K562 (cell line): ENCODE results near the gene RAI1. TPM values are rescaled to one million over a fixed set of nuclear protein-coding genes. Genes with fewer than 3 reads are reported as not detected.
A peak's percentile ranks its signal among the peaks of the same experiment; 100 is the strongest.

Experiments
- ATAC-seq: fragments of 200-7000 bp; cut with Tn5 transposase; 3 replicates; pipeline ENCODE4 v1.9.1; 2020; ENCODE audit warnings: moderate library complexity
- BruUV-seq: library from RNA; stranded (reverse); fragments of 400-500 nt; replicated peaks from 2 replicates; lab custom pipeline; 2021; lab: Mats Ljungman, UMichigan
- CTCF ChIA-PET: fragments of 300-600 bp; formaldehyde crosslinking; extraction: SDS; loops from one replicate; lab custom pipeline; 2021; ENCODE audit warnings: low intra/inter-chr PET ratio; lab: Yijun Ruan, JAX
- POLR2A ChIA-PET: fragments of 300-600, 350-650 bp; sonication (Branson Sonifier 250); formaldehyde crosslinking; extraction: SDS; loops from one replicate; lab custom pipeline; 2021; ENCODE audit warnings: antibody characterized with exemption, inconsistent platforms; lab: Yijun Ruan, JAX
- DNase-seq, 4 experiments: peaks; one replicate each; pipeline versions ENCODE4 v3.0.0 to v3.0.0-alpha.2; 2011 to 2018; ENCODE audit warnings: low spot score in 3 of 4, mixed read lengths in 3 of 4; ENCODE audit errors: extremely low read depth in 1 of 4
- FAIRE-seq: peaks from 2 replicates; lab custom pipeline; 2011; peaks lifted over from hg19 to GRCh38; lab: Jason Lieb, UNC
- H2AFZ ChIP-seq: 2 replicates; pipeline ENCODE4 v1.6.0; 2011; ENCODE audit warnings: low read depth, low read length, control low read depth, inconsistent platforms
- H3K27ac ChIP-seq: fragments of 200-600 bp; 3 replicates; pipeline ENCODE4 v1.8.0; 2011; ENCODE audit warnings: low read depth, mild to moderate bottlenecking, control low read depth, inconsistent platforms, low read length, moderate library complexity, mixed read lengths; ENCODE audit errors: extremely low read depth
- H3K27me3 ChIP-seq, 2 experiments: fragments of 300-600 bp in 1 of 2; 2 replicates in 1 of 2; 3 replicates in 1 of 2; pipeline versions ENCODE4 v1.6.0 to v1.8.0; 2011; ENCODE audit warnings: inconsistent platforms in 2 of 2, low read length in 2 of 2, mild to moderate bottlenecking in 1 of 2, mixed read lengths in 1 of 2, moderate library complexity in 1 of 2; ENCODE audit not compliant: control insufficient read depth in 2 of 2, insufficient read depth in 2 of 2
- H3K36me3 ChIP-seq: fragments of 300-600 bp; 3 replicates; pipeline ENCODE4 v1.8.0; 2011; ENCODE audit warnings: mild to moderate bottlenecking, low read length, inconsistent platforms; ENCODE audit not compliant: control insufficient read depth, insufficient read depth
- H3K4me1 ChIP-seq, 2 experiments: fragments of 200-600 bp in 1 of 2; replicated peaks in 1 of 2; 2 replicates in 1 of 2; 3 replicates in 1 of 2; pipeline versions ENCODE4 v1.5.1 to v1.8.0; 2011; ENCODE audit warnings: inconsistent platforms in 2 of 2, low read length in 2 of 2, mild to moderate bottlenecking in 1 of 2, mixed read lengths in 1 of 2, moderate library complexity in 1 of 2; ENCODE audit not compliant: control insufficient read depth in 2 of 2, insufficient read depth in 2 of 2
- H3K4me2 ChIP-seq: 2 replicates; pipeline ENCODE4 v1.6.1; 2011; ENCODE audit warnings: low read length, control low read depth, inconsistent platforms, mixed read lengths; ENCODE audit not compliant: insufficient read depth
- H3K4me3 ChIP-seq: fragments of 200-600 bp; sonication (generic), shearing (Covaris generic); 2 replicates; pipeline ENCODE4 v1.5.1; 2016; ENCODE audit warnings: control low read depth, inconsistent platforms
- H3K79me2 ChIP-seq: fragments of 200-600 bp; 3 replicates; pipeline ENCODE4 v1.8.0; 2011; ENCODE audit warnings: low read length, inconsistent platforms; ENCODE audit not compliant: control insufficient read depth, insufficient read depth
- H3K9ac ChIP-seq, 2 experiments: 2 replicates each; pipeline versions ENCODE4 v1.6.0 to v1.6.1; 2011; ENCODE audit warnings: low read depth in 2 of 2, low read length in 2 of 2, control low read depth in 1 of 2, inconsistent platforms in 1 of 2, mild to moderate bottlenecking in 1 of 2, mixed read lengths in 1 of 2; ENCODE audit not compliant: insufficient read depth in 1 of 2
- H3K9me1 ChIP-seq: one replicate; pipeline ENCODE4 v1.6.0; 2011; ENCODE audit warnings: inconsistent platforms, mild to moderate bottlenecking, low read length, moderate library complexity; ENCODE audit not compliant: control insufficient read depth, insufficient read depth
- H3K9me3 ChIP-seq: replicated peaks from 2 replicates; pipeline ENCODE4 v1.5.1; 2011; ENCODE audit warnings: low read depth, low read length, inconsistent platforms; ENCODE audit not compliant: control insufficient read depth, insufficient read depth
- H4K20me1 ChIP-seq: replicated peaks from 2 replicates; pipeline ENCODE4 v1.6.1; 2011; ENCODE audit warnings: low read length, inconsistent platforms, mixed read lengths; ENCODE audit not compliant: control insufficient read depth, insufficient read depth
- ARHGAP35 ChIP-seq: fragments of 450-650 bp; IDR thresholded peaks from 2 replicates; pipeline ENCODE4 v1.6.1; 2018; ENCODE audit not compliant: partially characterized antibody
- CBX3 ChIP-seq, 2 experiments: IDR thresholded peaks; 1 replicate in 1 of 2; 2 replicates in 1 of 2; pipeline ENCODE4 v1.6.1; 2012; ENCODE audit warnings: inconsistent platforms in 2 of 2, low read length in 2 of 2, borderline replicate concordance in 1 of 2, control low read depth in 1 of 2
- GABPB1 ChIP-seq: sonication (generic); formaldehyde crosslinking; IDR thresholded peaks from 2 replicates; pipeline ENCODE4 v1.8.0; 2022; ENCODE audit warnings: mild to moderate bottlenecking, missing genetic modification reagents
- PCBP1 ChIP-seq: fragments of 200-400 bp; formaldehyde crosslinking; IDR thresholded peaks from 2 replicates; pipeline ENCODE4 v1.6.1; 2018; ENCODE audit warnings: mild to moderate bottlenecking, low read depth, low read length; ENCODE audit not compliant: poor library complexity, severe bottlenecking
- POLR2G ChIP-seq: fragments of 200-400 bp; formaldehyde crosslinking; IDR thresholded peaks from 2 replicates; pipeline ENCODE4 v1.6.1; 2017; ENCODE audit warnings: low read depth, mild to moderate bottlenecking, antibody characterized with exemption, low read length, moderate library complexity
- PTBP1 ChIP-seq: fragments of 200-400 bp; formaldehyde crosslinking; IDR thresholded peaks from 2 replicates; pipeline ENCODE4 v1.6.1; 2017; ENCODE audit warnings: low read depth, low read length
- U2AF2 ChIP-seq: fragments of 200-400 bp; formaldehyde crosslinking; optimal IDR thresholded peaks from 2 replicates; pipeline ENCODE3; 2017; ENCODE audit warnings: low read depth, mild to moderate bottlenecking, low read length
- XRCC4 ChIP-seq: IDR thresholded peaks from one replicate; pipeline ENCODE4 v1.6.1; 2011; ENCODE audit not compliant: insufficient read depth, insufficient read length; ENCODE audit errors: extremely low read depth
- ZNF79 ChIP-seq: fragments of 250-450 bp; sonication (Bioruptor Pico); IDR thresholded peaks from 2 replicates; pipeline ENCODE4 v1.4.0; 2020; ENCODE audit warnings: low read depth, mild to moderate bottlenecking, moderate library complexity
- WGBS: fragments of 100-300 bp; shearing (Covaris generic); methylation state at CpG from one replicate; pipeline ENCODE4 v1.1.6; 2016; ENCODE audit warnings: low coverage, mixed read lengths; ENCODE audit not compliant: insufficient coverage; ENCODE audit errors: missing lambda C conversion rate; 5-methylcytosine and 5-hydroxymethylcytosine counted together
- in situ Hi-C: fragments of 300-500 bp; cut with MboI; formaldehyde crosslinking; loops from 4 replicates; pipeline ENCODE4 v1.15.0; 2018; ENCODE audit warnings: inconsistent platforms, mixed read lengths
- intact Hi-C: fragments of 100-400 bp; cut with micrococcal nuclease; formaldehyde crosslinking; loops from 2 replicates; pipeline ENCODE4 v1.14.2; 2022
- polyA plus RNA-seq, 8 experiments: library from polyadenylated mRNA; depleted of rRNA in 4 of 8; stranded (reverse) in 5 of 8; unstranded in 3 of 8; fragments of >200 nt; fragmentation: Nextera tagmentation in 2 of 8; fragmentation: Illumina TruSeq in 1 of 8; extraction: Ambion mirVana in 2 of 8; extraction: Trizol in 1 of 8; gene quantifications; 2 replicates each; pipeline versions ENCODE4 v1.2.1 to v1.2.3, GENCODE V29; 2011 to 2014; ENCODE audit warnings: inconsistent platforms in 1 of 8, missing spikeins in 1 of 8
- total RNA-seq, 7 experiments: library from RNA; depleted of rRNA in 6 of 7; stranded (reverse); fragments of >200 nt in 6 of 7; fragmentation: Illumina TruSeq in 2 of 7; extraction: Trizol in 2 of 7; gene quantifications; 2 replicates each; pipeline versions ENCODE4 v1.2.1 to v1.2.3, GENCODE V29; 2011 to 2021; ENCODE audit warnings: low replicate concordance in 1 of 7
- TF ChIP-seq, protein P1 (sequence below): IDR thresholded peaks from 3 replicates; pipeline ENCODE4 v1.6.1; 2011; ENCODE audit warnings: borderline replicate concordance, mild to moderate bottlenecking; ENCODE audit not compliant: insufficient read length, insufficient read depth
- TF ChIP-seq, protein P2 (sequence below): fragments of 450-650 bp; IDR thresholded peaks from 2 replicates; pipeline ENCODE4 v1.6.1; 2017; ENCODE audit warnings: antibody characterized with exemption, mild to moderate bottlenecking
- TF ChIP-seq, protein P3 (sequence below), 2 experiments: fragments of 450-650 bp in 1 of 2; sonication (generic) in 1 of 2; formaldehyde crosslinking; conservative IDR thresholded peaks; 2 replicates each; pipeline versions ENCODE4 v1.4.0 to v1.8.1; 2020 to 2022; ENCODE audit warnings: mild to moderate bottlenecking in 1 of 2, missing genetic modification reagents in 1 of 2
- TF ChIP-seq, protein P4 (sequence below): fragments of 200-800 bp; sonication (Bioruptor generic); IDR thresholded peaks from 2 replicates; pipeline ENCODE4 v1.6.1; 2017; ENCODE audit warnings: missing genetic modification characterization, missing compliant biosample characterization

Gene RAI1
- total and polyA plus RNA-seq, 9 of the 15 experiments (the other 6 are each of a cell fraction or from before 2014, with no cell fraction given) = 0.68 to 19.9 (median 5.5) TPM

DNA sequence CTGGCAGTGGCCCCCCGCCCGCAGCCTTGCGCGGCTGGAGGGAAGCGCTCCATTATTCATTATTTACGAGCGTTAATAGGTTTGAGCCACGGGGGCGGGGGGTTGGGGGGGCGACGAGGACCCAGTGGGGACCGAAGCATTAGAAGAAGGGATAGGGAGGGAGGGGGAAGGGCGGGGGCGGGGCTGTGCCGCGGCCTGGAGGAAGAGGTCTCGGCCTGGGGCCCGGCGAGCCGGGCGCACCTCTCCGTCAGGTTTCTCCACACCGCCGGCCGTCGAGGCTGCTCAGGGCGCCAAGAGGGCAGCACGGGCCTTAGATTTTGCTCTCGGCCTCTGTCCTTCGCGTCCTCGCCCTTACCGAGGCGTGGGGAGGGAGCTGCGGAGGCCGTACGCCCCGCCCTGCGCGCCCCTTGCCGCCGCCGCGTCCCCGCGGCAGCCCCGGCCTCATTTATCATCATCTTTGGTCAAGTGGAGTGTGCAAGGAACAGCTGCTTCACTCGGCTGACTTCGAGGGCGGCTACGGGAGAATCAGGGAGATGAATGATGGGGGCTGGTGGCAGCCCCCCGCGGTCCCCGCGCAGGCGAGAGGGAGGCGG, 101.4 kb downstream of the RAI1 start:
- peak; percentile 23 to 47 (median 42) for DNase-seq
- whole genome bisulfite sequencing = 15% methylated on average over 4 of the region's 57 CpGs
- ATAC-seq = peak; percentile 13
- Histone ChIP-seq H3K9me1 (no peaks in the 10 kb centered on the region), H3K4me1 (peaks cover 9 to 85% of the 10 kb centered on the region in 2 experiments), H3K27me3 (no peaks in the 10 kb centered on the region), H3K27ac (peak overlapping the region; percentile 63), H4K20me1 (no peaks in the 10 kb centered on the region; the same call in 1 of the 2 replicates), H3K79me2 (peaks cover 21% of the 10 kb centered on the region; the same call in 2 of the 3 replicates), H3K36me3 (no peaks in the 10 kb centered on the region), H3K9me3 (no peaks in the 10 kb centered on the region), H3K4me3 (peak overlapping the region; percentile 30), H3K9ac (peak overlapping the region in 1 of 2 experiments; percentile 87; a peak in 3 of 4 replicates), H3K4me2 (peak overlapping the region; percentile 55), H2AFZ (peak overlapping the region; percentile 51; the same call in 1 of the 2 replicates)
- intact Hi-C loops (loop anchor here (10.0 kb wide), 1 partner anchor 98 kb away; the partner anchor contains the start of gene RAI1), in situ Hi-C loops (no loop called here)
- ChIA-PET POLR2A (interaction anchor here (0.6 to 1.0 kb wide), 4 partner anchors 10 to 175 kb away, joined by 3 to 6 read pairs (median 3); no protein-coding TSS in a partner anchor), CTCF (no interaction called here)
- no peak for FAIRE-seq
- BruUV-seq = no TSS peak
- TF ChIP-seq, protein P1, sequence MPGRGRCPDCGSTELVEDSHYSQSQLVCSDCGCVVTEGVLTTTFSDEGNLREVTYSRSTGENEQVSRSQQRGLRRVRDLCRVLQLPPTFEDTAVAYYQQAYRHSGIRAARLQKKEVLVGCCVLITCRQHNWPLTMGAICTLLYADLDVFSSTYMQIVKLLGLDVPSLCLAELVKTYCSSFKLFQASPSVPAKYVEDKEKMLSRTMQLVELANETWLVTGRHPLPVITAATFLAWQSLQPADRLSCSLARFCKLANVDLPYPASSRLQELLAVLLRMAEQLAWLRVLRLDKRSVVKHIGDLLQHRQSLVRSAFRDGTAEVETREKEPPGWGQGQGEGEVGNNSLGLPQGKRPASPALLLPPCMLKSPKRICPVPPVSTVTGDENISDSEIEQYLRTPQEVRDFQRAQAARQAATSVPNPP = no peak
- TF ChIP-seq GABPB1 (no peak), ZNF79 (CRISPR knock-in tag) (no peak), XRCC4 (no peak), POLR2G (0 out of 2 replicates have a peak, but pooled peaks have one; percentile 32), CBX3 (IDR thresholded peaks at IDR 0.05; ENCODE audit: borderline replicate concordance in 1 of 2, low read length in 2 of 2) (no peak), ARHGAP35 (no peak), U2AF2 (no peak), PTBP1 (no peak), PCBP1 (peak; percentile 66)
- TF ChIP-seq, protein P2, sequence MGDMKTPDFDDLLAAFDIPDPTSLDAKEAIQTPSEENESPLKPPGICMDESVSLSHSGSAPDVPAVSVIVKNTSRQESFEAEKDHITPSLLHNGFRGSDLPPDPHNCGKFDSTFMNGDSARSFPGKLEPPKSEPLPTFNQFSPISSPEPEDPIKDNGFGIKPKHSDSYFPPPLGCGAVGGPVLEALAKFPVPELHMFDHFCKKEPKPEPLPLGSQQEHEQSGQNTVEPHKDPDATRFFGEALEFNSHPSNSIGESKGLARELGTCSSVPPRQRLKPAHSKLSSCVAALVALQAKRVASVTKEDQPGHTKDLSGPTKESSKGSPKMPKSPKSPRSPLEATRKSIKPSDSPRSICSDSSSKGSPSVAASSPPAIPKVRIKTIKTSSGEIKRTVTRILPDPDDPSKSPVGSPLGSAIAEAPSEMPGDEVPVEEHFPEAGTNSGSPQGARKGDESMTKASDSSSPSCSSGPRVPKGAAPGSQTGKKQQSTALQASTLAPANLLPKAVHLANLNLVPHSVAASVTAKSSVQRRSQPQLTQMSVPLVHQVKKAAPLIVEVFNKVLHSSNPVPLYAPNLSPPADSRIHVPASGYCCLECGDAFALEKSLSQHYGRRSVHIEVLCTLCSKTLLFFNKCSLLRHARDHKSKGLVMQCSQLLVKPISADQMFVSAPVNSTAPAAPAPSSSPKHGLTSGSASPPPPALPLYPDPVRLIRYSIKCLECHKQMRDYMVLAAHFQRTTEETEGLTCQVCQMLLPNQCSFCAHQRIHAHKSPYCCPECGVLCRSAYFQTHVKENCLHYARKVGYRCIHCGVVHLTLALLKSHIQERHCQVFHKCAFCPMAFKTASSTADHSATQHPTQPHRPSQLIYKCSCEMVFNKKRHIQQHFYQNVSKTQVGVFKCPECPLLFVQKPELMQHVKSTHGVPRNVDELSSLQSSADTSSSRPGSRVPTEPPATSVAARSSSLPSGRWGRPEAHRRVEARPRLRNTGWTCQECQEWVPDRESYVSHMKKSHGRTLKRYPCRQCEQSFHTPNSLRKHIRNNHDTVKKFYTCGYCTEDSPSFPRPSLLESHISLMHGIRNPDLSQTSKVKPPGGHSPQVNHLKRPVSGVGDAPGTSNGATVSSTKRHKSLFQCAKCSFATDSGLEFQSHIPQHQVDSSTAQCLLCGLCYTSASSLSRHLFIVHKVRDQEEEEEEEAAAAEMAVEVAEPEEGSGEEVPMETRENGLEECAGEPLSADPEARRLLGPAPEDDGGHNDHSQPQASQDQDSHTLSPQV = no peak
- TF ChIP-seq, protein P3, sequence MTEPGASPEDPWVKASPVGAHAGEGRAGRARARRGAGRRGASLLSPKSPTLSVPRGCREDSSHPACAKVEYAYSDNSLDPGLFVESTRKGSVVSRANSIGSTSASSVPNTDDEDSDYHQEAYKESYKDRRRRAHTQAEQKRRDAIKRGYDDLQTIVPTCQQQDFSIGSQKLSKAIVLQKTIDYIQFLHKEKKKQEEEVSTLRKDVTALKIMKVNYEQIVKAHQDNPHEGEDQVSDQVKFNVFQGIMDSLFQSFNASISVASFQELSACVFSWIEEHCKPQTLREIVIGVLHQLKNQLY (CRISPR knock-in tag; conservative IDR thresholded peaks at IDR 0.05) = no peak
- TF ChIP-seq, protein P4, sequence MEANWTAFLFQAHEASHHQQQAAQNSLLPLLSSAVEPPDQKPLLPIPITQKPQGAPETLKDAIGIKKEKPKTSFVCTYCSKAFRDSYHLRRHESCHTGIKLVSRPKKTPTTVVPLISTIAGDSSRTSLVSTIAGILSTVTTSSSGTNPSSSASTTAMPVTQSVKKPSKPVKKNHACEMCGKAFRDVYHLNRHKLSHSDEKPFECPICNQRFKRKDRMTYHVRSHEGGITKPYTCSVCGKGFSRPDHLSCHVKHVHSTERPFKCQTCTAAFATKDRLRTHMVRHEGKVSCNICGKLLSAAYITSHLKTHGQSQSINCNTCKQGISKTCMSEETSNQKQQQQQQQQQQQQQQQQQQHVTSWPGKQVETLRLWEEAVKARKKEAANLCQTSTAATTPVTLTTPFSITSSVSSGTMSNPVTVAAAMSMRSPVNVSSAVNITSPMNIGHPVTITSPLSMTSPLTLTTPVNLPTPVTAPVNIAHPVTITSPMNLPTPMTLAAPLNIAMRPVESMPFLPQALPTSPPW = peak; percentile 51
